GM19193 (cell line): ENCODE data around the gene LRRC30.

Experiments used
- POLR2A ChIP-seq: IDR thresholded peaks from 4 replicates; pipeline ENCODE4 v1.6.1; 2011; ENCODE audit not compliant: insufficient read depth, insufficient read length; ENCODE audit errors: extremely low read depth

Gene LRRC30

DNA sequence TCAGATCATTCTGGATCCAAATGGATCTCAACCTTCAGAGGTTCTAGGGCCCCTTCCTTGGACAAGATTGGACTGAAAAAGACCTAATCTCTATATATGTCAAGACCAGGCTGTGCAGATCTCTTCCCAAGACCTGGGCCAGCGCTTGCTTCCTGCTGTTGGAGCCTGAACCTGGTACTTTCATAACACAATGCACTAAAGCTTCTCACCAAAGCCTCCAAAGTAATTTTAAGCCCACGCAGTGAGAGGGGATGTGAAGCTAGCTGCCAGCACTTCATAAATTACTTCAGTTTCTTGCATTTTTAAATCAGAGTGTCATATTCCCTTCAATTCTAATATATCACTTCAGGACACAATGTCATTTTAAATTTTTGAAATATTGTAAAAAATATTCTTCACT lies 50.7 kb downstream of the LRRC30 start:
- no peak for TF ChIP-seq POLR2A
